Nephron progenitor cell (in vitro differentiated cells): ENCODE measurements around the gene PSMC3.

Experiments used
- DNase-seq: peaks from one replicate; pipeline ENCODE4 v3.0.0; 2021
- H3K27ac Mint-ChIP-seq: 2 replicates; pipeline ENCODE4 v1.8.0; 2021; ENCODE audit warnings: mild to moderate bottlenecking, moderate library complexity, mixed read lengths
- H3K27me3 Mint-ChIP-seq: 2 replicates; pipeline ENCODE4 v1.8.0; 2021; ENCODE audit warnings: mild to moderate bottlenecking, low read depth, mixed read lengths; ENCODE audit not compliant: poor library complexity
- H3K36me3 Mint-ChIP-seq: 2 replicates; pipeline ENCODE4 v1.8.0; 2021; ENCODE audit warnings: low read depth, mixed read lengths
- H3K4me1 Mint-ChIP-seq: 2 replicates; pipeline ENCODE4 v1.8.0; 2021; ENCODE audit warnings: mixed read lengths
- H3K4me3 Mint-ChIP-seq: 2 replicates; pipeline ENCODE4 v1.8.0; 2021; ENCODE audit warnings: mild to moderate bottlenecking, moderate library complexity, mixed read lengths
- H3K9me3 Mint-ChIP-seq: 2 replicates; pipeline ENCODE4 v1.8.0; 2021; ENCODE audit warnings: mild to moderate bottlenecking, moderate library complexity, mixed read lengths
- CTCF ChIP-seq: fragments of 200-600 bp; sonication (generic); IDR thresholded peaks from 2 replicates; pipeline ENCODE4 v1.5.0; 2021; ENCODE audit warnings: antibody characterized with exemption

The PSMC3 gene

GRCh38 chr11:47440054-47440476 is 13.8 kb upstream of the PSMC3 start:
- peaks cover 7% of the 10 kb centered on the region for H3K27me3 Mint-ChIP-seq
- peaks cover 19% of the 10 kb centered on the region for H3K4me1 Mint-ChIP-seq
- H3K4me3 Mint-ChIP-seq: no peak overlapping the region
- no peak overlapping the region for H3K27ac Mint-ChIP-seq
- no peak for TF ChIP-seq CTCF
- no peaks in the 10 kb centered on the region for H3K9me3 Mint-ChIP-seq
- no peaks in the 10 kb centered on the region for H3K36me3 Mint-ChIP-seq
- no peak for DNase-seq

GRCh38 chr11:47438721-47439120 is 12.5 kb upstream of the PSMC3 start:
- H3K27me3 Mint-ChIP-seq: peaks cover 7% of the 10 kb centered on the region
- TF ChIP-seq CTCF: no peak
- H3K4me3 Mint-ChIP-seq: no peak overlapping the region
- no peaks in the 10 kb centered on the region for H3K36me3 Mint-ChIP-seq
- H3K27ac Mint-ChIP-seq: no peak overlapping the region
- no peaks in the 10 kb centered on the region for H3K9me3 Mint-ChIP-seq
- H3K4me1 Mint-ChIP-seq: peaks cover 12% of the 10 kb centered on the region
- DNase-seq: no peak

DNA sequence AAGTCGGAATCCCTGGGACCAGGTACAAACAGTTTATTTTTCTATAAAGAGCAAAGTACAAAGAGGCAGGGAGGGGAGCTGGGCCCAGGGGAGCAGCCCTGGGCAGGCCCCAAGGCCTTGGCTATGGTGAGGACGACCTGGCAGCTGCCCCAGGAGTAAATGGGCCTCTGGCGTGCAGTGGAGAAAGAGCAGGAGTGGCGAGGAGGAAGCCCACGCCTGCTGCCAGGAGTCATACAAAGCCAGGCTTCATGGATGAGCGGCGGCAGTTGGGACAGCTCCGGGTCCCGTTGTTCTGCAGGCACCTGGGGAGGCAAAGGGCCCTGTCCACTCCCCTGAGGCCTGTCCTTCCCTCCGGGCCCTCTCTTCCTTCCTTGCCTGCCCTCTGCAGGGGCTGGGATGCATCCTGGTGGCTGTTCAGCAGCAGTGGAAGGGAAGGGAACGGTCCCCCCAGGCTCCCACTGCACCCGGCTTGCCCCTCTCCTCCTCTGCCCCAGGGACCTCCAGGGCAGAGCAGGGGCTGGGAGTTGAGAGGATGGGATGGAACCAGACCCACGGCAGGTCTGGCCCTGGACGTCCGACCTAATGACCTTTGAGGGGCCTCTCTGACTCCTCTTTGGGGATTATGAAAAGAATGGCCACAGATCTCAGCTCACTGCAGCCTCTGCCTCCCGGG is 11.6 kb upstream of the PSMC3 start:
- Mint-ChIP-seq H3K27ac (no peak overlapping the region), H3K4me3 (no peak overlapping the region), H3K36me3 (no peaks in the 10 kb centered on the region), H3K4me1 (peaks cover 5% of the 10 kb centered on the region), H3K27me3 (peaks cover 7% of the 10 kb centered on the region), H3K9me3 (no peaks in the 10 kb centered on the region)
- no peak for TF ChIP-seq CTCF
- DNase-seq: no peak

GRCh38 chr11:47437218-47437745 is 11.0 kb upstream of the PSMC3 start:
- Mint-ChIP-seq H3K36me3 (no peaks in the 10 kb centered on the region), H3K4me1 (peaks cover 5% of the 10 kb centered on the region), H3K9me3 (no peaks in the 10 kb centered on the region), H3K27me3 (peaks cover 11% of the 10 kb centered on the region), H3K4me3 (no peak overlapping the region), H3K27ac (no peak overlapping the region)
- TF ChIP-seq CTCF: no peak
- DNase-seq: no peak

DNA sequence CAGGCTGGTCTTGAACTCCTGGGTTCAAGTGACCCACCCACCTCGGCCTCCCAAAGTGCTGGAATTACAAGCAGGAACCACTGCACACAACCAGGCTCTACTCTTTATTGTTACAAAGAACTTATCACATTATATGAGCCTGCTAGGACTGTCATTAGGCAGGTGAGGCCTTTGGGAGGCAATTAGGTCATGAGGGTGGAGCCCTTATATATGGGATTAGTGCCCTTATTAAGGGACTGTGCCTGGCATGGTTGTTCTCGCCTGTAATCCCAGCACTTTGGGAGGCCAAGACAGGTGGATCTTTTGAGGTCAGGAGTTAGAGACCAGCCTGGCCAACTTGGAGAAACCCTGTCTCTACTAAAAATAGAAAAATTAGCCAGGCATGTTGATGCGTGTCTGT is 10.5 kb upstream of the PSMC3 start:
- no peak for DNase-seq
- H3K27me3 Mint-ChIP-seq: peaks cover 8% of the 10 kb centered on the region
- H3K27ac Mint-ChIP-seq: no peak overlapping the region
- no peaks in the 10 kb centered on the region for H3K9me3 Mint-ChIP-seq
- peaks cover 5% of the 10 kb centered on the region for H3K4me1 Mint-ChIP-seq
- no peak overlapping the region for H3K4me3 Mint-ChIP-seq
- TF ChIP-seq CTCF: no peak
- no peaks in the 10 kb centered on the region for H3K36me3 Mint-ChIP-seq

GRCh38 chr11:47435687-47436086 is 9.4 kb upstream of the PSMC3 start:
- Mint-ChIP-seq H3K9me3 (no peaks in the 10 kb centered on the region), H3K27ac (peak overlapping the region; percentile 83), H3K4me3 (no peak overlapping the region), H3K36me3 (no peaks in the 10 kb centered on the region), H3K4me1 (peaks cover 9% of the 10 kb centered on the region), H3K27me3 (peaks cover 8% of the 10 kb centered on the region)
- no peak for TF ChIP-seq CTCF
- no peak for DNase-seq
